ENCODE results near the gene TMEM131.
"Not testable (repeated sequence)": the region's sequence is repeated elsewhere in the genome, so short reads cannot be mapped to it uniquely, and the experiment has no call there.

GRCh38 chr2:97827013-97827412 is 168.7 kb downstream of the TMEM131 start:
- TF ChIP-seq ZNF302 (tag by site-specific recombination; IDR thresholded peaks at IDR 0.05; ENCODE audit: low read depth); CTCF (tag by site-specific recombination; IDR thresholded peaks at IDR 0.05); ZNF677 (tag by site-specific recombination; IDR thresholded peaks at IDR 0.05); ZNF114 (tag by site-specific recombination; IDR thresholded peaks at IDR 0.05); TCF7L2 (IDR thresholded peaks at IDR 0.05; ENCODE audit: borderline replicate concordance, low read depth, low read length); ZNF791 (tag by site-specific recombination; IDR thresholded peaks at IDR 0.05); ZNF184 (tag by site-specific recombination; IDR thresholded peaks at IDR 0.05); ZNF830 (tag by site-specific recombination; IDR thresholded peaks at IDR 0.05; ENCODE audit: low read depth); YY1 (tag by site-specific recombination; IDR thresholded peaks at IDR 0.05): not testable (repeated sequence)
- TF ChIP-seq, protein P1, sequence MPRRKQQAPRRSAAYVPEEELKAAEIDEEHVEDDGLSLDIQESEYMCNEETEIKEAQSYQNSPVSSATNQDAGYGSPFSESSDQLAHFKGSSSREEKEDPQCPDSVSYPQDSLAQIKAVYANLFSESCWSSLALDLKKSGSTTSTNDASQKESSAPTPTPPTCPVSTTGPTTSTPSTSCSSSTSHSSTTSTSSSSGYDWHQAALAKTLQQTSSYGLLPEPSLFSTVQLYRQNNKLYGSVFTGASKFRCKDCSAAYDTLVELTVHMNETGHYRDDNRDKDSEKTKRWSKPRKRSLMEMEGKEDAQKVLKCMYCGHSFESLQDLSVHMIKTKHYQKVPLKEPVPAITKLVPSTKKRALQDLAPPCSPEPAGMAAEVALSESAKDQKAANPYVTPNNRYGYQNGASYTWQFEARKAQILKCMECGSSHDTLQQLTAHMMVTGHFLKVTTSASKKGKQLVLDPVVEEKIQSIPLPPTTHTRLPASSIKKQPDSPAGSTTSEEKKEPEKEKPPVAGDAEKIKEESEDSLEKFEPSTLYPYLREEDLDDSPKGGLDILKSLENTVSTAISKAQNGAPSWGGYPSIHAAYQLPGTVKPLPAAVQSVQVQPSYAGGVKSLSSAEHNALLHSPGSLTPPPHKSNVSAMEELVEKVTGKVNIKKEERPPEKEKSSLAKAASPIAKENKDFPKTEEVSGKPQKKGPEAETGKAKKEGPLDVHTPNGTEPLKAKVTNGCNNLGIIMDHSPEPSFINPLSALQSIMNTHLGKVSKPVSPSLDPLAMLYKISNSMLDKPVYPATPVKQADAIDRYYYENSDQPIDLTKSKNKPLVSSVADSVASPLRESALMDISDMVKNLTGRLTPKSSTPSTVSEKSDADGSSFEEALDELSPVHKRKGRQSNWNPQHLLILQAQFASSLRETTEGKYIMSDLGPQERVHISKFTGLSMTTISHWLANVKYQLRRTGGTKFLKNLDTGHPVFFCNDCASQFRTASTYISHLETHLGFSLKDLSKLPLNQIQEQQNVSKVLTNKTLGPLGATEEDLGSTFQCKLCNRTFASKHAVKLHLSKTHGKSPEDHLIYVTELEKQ (tag by site-specific recombination; IDR thresholded peaks at IDR 0.05; ENCODE audit: borderline replicate concordance): not testable (repeated sequence)

All from HEK293 (cell line).